AG08396 (cell line): ENCODE results near the gene MNS1.
"Not testable (repeated sequence)": the region's sequence is repeated elsewhere in the genome, so short reads cannot be mapped to it uniquely, and the experiment has no call there.

Experiments
- DNase-seq: peaks from one replicate; pipeline ENCODE4 v3.0.0; 2012; ENCODE audit warnings: low spot score, mixed read lengths

Gene MNS1

GRCh38 chr15:56454836-56455235, 10.1 kb downstream of the MNS1 start:
- DNase-seq: no peak

GRCh38 chr15:56445746-56446145, 19.2 kb downstream of the MNS1 start:
- DNase-seq: no peak

- DNase-seq: no peak
Observed at GRCh38 chr15:56442354-56442753, 22.6 kb downstream of the MNS1 start.

- no peak for DNase-seq
Observed at GRCh38 chr15:56440214-56440770, 24.6 kb downstream of the MNS1 start.

GRCh38 chr15:56432304-56432703, 32.6 kb downstream of the MNS1 start:
- DNase-seq: no peak

- peak; percentile 20 for DNase-seq
Observed at GRCh38 chr15:56428821-56429458, 36.0 kb downstream of the MNS1 start.

- no peak for DNase-seq
Observed at GRCh38 chr15:56425976-56426375, 39.0 kb downstream of the MNS1 start.

GRCh38 chr15:56425276-56425675, 39.7 kb downstream of the MNS1 start:
- no peak for DNase-seq

- DNase-seq: not testable (repeated sequence)
Observed at GRCh38 chr15:56413114-56413733, 51.7 kb downstream of the MNS1 start.

- DNase-seq: no peak
Observed at GRCh38 chr15:56411122-56411749, 53.7 kb downstream of the MNS1 start.

GRCh38 chr15:56410721-56411120, 54.2 kb downstream of the MNS1 start:
- DNase-seq: no peak

- DNase-seq: not testable (repeated sequence)
Observed at GRCh38 chr15:56399209-56399608, 65.7 kb downstream of the MNS1 start.

- not testable (repeated sequence) for DNase-seq
Observed at GRCh38 chr15:56397325-56397724, 67.6 kb downstream of the MNS1 start.

- DNase-seq: no peak
Observed at GRCh38 chr15:56394909-56395308, 70.0 kb downstream of the MNS1 start.

- DNase-seq: no peak
Observed at GRCh38 chr15:56393277-56393676, 71.7 kb downstream of the MNS1 start.

- no peak for DNase-seq
Observed at GRCh38 chr15:56390739-56391267, 74.1 kb downstream of the MNS1 start.

GRCh38 chr15:56385908-56386307, 79.0 kb downstream of the MNS1 start:
- DNase-seq: no peak

GRCh38 chr15:56383010-56383409, 81.9 kb downstream of the MNS1 start:
- no peak for DNase-seq
